HG03558 (cell line): ENCODE data around the gene LTC4S.

Experiments used
- ATAC-seq: cut with Tn5 transposase; IDR thresholded peaks from one replicate; pipeline ENCODE4 v1.9.1; 2021; ENCODE audit warnings: moderate number of reproducible peaks; ENCODE audit not compliant: unreplicated experiment; ENCODE audit errors: extremely low read depth

The LTC4S gene

DNA sequence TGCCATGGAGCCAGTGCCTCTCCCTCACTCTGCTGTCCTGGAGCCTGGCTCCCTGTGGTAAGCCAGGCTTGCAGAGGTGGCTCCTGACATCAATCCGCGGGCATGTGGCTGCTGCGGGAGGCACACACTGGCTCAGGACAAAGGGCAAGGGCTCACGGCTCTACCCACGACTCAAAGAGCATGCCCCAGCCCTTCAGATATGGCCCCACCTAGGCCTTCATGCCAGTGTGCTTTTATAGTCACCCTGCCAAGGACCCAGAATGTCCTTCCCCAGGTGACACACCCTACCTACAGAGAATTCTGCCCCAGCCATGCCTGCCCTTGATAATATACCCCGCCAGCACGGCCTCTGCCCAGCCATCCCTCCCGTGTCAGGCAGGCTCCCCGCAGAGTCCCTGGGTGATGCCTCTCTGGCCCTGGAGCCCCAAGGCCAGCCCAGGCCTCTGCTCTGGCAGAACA is 11.3 kb downstream of the LTC4S start:
- ATAC-seq, result no peak

GRCh38 chr5:179805529-179806249 is 11.9 kb downstream of the LTC4S start:
- no peak for ATAC-seq

GRCh38 chr5:179806250-179807048 is 12.7 kb downstream of the LTC4S start, which contains the start of gene MGAT4B:
TSS of gene MGAT4B (minus strand) at chr5:179806866. CDS start at chr5:179806583, 283 bp downstream.
- ATAC-seq, result no peak

DNA sequence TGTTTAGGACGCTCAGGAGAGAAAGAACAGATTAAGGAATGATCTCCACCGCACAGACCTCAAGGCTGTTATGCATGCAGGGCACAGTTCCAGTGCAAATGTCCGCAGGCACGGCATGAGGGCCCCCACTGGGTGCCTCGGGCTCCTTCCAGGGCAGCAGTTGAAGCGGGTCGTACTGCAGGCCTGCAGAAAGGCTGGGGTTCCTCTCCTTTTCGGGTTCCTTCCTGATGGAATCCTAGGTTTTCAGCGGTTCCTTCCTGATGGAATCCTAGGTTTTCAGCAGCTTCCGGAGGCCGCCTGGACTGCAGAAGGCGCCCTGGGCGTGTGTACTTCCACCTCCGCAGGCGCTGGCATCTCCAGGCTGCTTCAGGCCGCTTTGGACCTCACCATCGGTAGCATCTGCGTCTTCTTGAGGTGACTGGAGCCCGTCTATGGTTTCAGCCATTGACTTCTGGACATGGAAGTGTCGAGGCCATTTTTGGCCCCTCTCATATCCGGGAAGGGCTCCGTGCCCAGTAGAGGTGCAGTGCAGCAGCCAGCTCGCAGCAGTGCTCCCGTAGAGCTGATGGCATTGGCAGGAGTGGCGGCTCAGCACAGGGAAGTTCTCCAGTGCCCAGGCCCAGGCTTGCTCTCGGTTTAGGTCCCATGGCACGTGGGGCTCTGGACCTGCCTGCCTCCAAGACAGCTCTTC is 18.5 kb downstream of the LTC4S start:
- ATAC-seq, result no peak

DNA sequence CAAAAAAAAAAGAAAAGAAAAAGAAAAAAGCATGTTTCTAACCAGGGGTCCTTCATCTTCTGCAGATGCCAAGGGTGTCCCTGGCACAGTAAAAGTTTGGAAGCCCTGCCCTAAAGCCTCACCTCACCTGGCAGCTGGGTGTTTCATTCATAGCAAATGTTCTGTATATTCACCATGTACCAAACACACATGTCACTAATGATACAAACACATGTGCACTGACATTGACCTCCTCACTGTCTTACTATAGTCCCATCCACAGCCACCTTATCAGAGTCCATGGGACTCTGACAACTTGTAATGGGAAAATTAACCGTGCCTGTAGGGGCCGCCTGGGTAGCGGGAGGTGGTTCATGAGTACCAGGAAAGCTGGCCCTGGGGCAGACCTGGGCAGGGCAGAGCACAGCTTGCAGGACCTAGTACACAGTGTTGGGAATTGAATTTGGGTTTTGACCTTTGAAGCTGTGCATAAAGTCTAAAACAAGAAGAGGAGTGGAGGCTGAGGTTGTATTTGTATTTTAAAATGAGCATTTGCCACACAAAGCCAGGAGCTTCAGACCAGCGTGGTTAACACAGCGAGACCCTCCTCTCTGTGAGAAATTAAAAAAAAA is 19.3 kb downstream of the LTC4S start:
- ATAC-seq, result no peak

- no peak for ATAC-seq
These were observed 20.3 kb downstream of the LTC4S start for GRCh38 chr5:179814090-179814489.

DNA sequence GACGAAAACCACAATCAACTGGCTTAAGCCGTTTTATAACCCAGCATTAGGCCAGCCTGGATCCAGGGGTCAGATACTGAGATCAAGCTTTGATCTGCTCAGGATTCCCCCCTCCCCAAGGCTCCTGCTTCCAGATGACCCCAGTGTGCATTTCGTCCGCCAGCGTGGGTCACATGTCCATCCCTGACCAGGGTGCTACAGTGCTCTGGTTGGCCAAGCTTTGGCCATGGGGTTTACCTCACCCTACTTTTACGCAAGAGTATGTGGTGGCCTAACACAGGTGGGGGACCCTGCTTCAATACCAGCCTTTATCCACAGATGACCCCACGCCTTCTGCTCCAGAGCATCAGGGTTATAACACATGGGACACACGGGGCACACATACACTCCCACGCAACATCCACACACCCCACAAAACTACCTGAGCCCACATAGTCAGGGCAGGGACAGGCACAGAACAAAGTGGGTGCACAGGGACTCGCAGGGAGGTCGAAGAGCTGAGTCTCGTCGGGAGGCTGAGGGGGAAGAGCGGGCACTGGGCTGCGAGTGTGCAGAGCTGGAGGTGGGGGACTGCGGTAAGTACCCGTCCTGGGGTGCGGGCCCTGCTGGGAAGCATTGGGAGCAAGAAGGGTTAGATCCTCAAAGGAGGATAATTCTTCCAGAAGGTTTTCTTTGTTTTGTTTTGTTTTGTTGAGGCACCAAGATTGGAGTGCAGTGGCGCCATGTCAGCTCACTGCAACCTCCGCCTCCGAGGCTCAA is 21.9 kb downstream of the LTC4S start:
- ATAC-seq, result no peak

DNA sequence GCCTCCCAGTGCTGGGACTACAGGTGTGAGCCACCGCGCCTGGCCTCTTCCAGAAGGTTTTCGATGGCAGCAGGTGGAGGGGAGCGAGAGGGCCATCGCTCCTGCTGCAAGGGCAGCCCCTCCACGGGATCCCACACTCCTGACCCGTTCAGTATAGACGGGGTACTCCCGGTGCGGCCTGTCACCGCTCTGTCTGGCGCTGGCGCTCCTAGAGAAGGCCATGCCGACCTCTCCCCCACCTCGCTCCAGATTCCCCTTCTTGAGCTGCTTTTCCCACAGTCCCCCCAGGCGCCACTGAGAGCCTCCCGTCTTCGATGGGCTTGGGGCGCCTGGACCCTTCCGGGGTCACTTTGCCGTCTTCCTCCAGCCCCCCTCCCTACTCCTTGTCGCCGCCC is 22.6 kb downstream of the LTC4S start:
- ATAC-seq, result no peak

GRCh38 chr5:179816796-179817469 is 23.1 kb downstream of the LTC4S start:
- ATAC-seq, result no peak

DNA sequence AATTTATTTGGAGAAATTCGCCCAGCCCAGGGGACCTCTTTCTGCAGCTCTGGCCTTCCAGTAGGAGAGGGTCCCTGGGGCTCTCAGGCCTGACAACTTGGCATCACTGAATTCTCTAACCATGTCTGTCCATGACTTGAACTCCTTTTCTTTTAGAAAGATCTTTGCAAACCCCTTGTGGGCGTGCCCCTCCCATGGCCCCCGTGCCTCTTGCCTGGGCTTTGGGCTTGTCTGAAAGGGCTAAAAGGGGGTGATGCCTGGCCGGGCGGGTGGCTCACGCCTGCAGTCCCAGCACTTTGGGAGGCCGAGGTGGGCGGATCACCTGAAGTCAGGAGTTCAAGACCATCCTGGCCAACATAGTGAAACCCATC is 23.7 kb downstream of the LTC4S start:
- ATAC-seq, result no peak

- no peak for ATAC-seq
These were observed 24.3 kb downstream of the LTC4S start for GRCh38 chr5:179817890-179818745.

- ATAC-seq, result peak; percentile 57
These were observed 25.0 kb downstream of the LTC4S start for GRCh38 chr5:179818746-179819295.

- no peak for ATAC-seq
These were observed 25.7 kb downstream of the LTC4S start for GRCh38 chr5:179819296-179820126.

- no peak for ATAC-seq
These were observed 26.3 kb downstream of the LTC4S start for GRCh38 chr5:179820127-179820482.

- no peak for ATAC-seq
These were observed 26.9 kb downstream of the LTC4S start, which contains the start of gene SQSTM1 for GRCh38 chr5:179820483-179821297. TSS of gene SQSTM1 (plus strand) at chr5:179820905. CDS start at chr5:179820937, 32 bp downstream.

- no peak for ATAC-seq
These were observed 27.7 kb downstream of the LTC4S start for GRCh38 chr5:179821298-179822058.
